ENCODE results near the gene NARS2. TPM values are rescaled to one million over a fixed set of nuclear protein-coding genes. Genes with fewer than 3 reads are reported as not detected.

NARS2 gene
- total and polyA plus RNA-seq, 10 of the 15 experiments (the other 5 are each of a cell fraction or from before 2014, with no cell fraction given), result 22.2 to 45.3 (median 36.3) TPM

DNA sequence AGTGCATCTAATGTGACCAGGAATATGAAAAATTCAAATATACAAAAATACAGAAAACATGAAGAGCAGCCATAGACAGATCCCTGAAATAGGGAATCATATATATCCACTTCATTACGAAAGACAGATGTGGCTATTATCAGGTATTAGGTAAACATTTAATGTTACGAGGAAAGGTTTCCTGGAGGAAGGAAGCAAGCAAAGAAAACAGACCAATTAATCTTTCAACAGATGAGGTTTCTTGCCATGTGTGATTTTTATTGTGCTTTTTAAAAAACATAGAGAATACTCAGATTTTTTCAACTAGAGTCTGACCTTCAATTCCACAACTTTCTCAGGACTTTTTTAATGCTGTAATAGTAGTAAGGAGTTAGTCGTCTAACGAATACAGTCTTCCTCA, 132.7 kb downstream of the NARS2 start:
- BruUV-seq (replicated peaks), result no TSS peak
- H3K9me3 ChIP-seq (replicated peaks; ENCODE audit: control insufficient read depth, insufficient read depth, low read length), result no peaks in the 10 kb centered on the region
- ChIA-PET RAD21 (ENCODE audit: unreplicated experiment) (no interaction called here), CTCF (no interaction called here), SMC1A (ENCODE audit: uncharacterized antibody, unreplicated experiment) (no interaction called here), POLR2A (no interaction called here)
- no peak for ATAC-seq
- peaks cover 0 to 2% of the 10 kb centered on the region in 2 experiments; a peak in 2 of 4 replicates for H3K36me3 ChIP-seq (ENCODE audit: control insufficient read depth in 2 of 2, insufficient read depth in 2 of 2, low read length in 1 of 2)
- no peaks in the 10 kb centered on the region for H3K79me2 ChIP-seq (ENCODE audit: control insufficient read depth, insufficient read depth, low read length)
- H3K27me3 ChIP-seq (replicated peaks in 1 of 2; ENCODE audit: control insufficient read depth in 2 of 2, insufficient read depth in 2 of 2, low read length in 1 of 2), result no peaks in the 10 kb centered on the region
- FAIRE-seq, result no peak
- H2AFZ ChIP-seq (ENCODE audit: control insufficient read depth, low read depth, low read length), result no peak overlapping the region
- DNase-seq (ENCODE audit: low read depth, low spot score), result no peak
- no peak overlapping the region for H3K4me2 ChIP-seq (ENCODE audit: control insufficient read depth, insufficient read depth)
- peaks cover 14% of the 10 kb centered on the region for H3K4me1 ChIP-seq (ENCODE audit: control insufficient read depth, insufficient read depth, low read length)
- no peaks in the 10 kb centered on the region for H4K20me1 ChIP-seq (ENCODE audit: control insufficient read depth, insufficient read depth)
- intact Hi-C loops (cut with micrococcal nuclease; ENCODE audit: unreplicated experiment), result no loop called here
- H3K9ac ChIP-seq (ENCODE audit: control insufficient read depth, insufficient read depth, low read length), result no peak overlapping the region
- in situ Hi-C loops (cut with MboI), result no loop called here
- TF ChIP-seq ZNF622 (IDR thresholded peaks at IDR 0.05) (no peak), NR2F1 (conservative IDR thresholded peaks at IDR 0.05) (no peak), WRNIP1 (IDR thresholded peaks at IDR 0.05; ENCODE audit: borderline replicate concordance, low read depth, low read length) (no peak), IRF4 (IDR thresholded peaks at IDR 0.05; ENCODE audit: low read depth, low read length) (no peak), MTA3 (IDR thresholded peaks at IDR 0.05; ENCODE audit: borderline replicate concordance, low read length) (no peak), HDAC6 (IDR thresholded peaks at IDR 0.05; ENCODE audit: unreplicated experiment) (no peak), RFX5 (IDR thresholded peaks at IDR 0.05; ENCODE audit: low read depth, low read length) (no peak)
- TF ChIP-seq, protein P1, sequence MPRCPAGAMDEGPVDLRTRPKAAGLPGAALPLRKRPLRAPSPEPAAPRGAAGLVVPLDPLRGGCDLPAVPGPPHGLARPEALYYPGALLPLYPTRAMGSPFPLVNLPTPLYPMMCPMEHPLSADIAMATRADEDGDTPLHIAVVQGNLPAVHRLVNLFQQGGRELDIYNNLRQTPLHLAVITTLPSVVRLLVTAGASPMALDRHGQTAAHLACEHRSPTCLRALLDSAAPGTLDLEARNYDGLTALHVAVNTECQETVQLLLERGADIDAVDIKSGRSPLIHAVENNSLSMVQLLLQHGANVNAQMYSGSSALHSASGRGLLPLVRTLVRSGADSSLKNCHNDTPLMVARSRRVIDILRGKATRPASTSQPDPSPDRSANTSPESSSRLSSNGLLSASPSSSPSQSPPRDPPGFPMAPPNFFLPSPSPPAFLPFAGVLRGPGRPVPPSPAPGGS (IDR thresholded peaks at IDR 0.05; ENCODE audit: borderline replicate concordance, insufficient read depth, low read depth, low read length, poor library complexity, severe bottlenecking), result no peak
- TF ChIP-seq, protein P2, sequence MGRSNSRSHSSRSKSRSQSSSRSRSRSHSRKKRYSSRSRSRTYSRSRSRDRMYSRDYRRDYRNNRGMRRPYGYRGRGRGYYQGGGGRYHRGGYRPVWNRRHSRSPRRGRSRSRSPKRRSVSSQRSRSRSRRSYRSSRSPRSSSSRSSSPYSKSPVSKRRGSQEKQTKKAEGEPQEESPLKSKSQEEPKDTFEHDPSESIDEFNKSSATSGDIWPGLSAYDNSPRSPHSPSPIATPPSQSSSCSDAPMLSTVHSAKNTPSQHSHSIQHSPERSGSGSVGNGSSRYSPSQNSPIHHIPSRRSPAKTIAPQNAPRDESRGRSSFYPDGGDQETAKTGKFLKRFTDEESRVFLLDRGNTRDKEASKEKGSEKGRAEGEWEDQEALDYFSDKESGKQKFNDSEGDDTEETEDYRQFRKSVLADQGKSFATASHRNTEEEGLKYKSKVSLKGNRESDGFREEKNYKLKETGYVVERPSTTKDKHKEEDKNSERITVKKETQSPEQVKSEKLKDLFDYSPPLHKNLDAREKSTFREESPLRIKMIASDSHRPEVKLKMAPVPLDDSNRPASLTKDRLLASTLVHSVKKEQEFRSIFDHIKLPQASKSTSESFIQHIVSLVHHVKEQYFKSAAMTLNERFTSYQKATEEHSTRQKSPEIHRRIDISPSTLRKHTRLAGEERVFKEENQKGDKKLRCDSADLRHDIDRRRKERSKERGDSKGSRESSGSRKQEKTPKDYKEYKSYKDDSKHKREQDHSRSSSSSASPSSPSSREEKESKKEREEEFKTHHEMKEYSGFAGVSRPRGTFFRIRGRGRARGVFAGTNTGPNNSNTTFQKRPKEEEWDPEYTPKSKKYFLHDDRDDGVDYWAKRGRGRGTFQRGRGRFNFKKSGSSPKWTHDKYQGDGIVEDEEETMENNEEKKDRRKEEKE (IDR thresholded peaks at IDR 0.05), result no peak
- 97% methylated on average over 4 of the region's 4 CpGs for WGBS (ENCODE audit: insufficient coverage, insufficient replicate concordance, low lambda C conversion rate, missing lambda C conversion rate)
- H3K4me3 ChIP-seq, result no peak overlapping the region
- no peak overlapping the region for H3K27ac ChIP-seq (ENCODE audit: control insufficient read depth, insufficient read depth)
